ENCODE measurements around the gene STAP2.

DNA sequence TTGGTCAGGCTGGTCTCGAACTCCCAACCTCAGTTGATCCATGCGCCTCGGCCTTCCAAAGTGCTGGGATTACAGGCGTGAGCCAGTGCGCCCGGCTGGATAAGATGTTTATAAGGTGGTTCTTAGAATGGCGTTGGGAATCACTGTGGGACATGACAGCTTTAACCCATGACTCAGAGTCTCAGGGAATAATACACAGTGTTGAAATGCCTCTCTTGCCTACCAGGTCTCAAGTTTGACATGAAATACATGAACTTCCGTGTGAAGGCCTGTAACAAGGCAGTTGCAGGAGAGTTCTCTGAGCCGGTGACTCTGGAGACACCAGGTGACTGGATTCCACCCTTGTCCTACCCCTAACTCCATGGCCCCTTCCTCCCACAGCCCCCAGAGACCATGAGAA, 21.7 kb downstream of the STAP2 start:
- no peak for TF ChIP-seq CTCF (conservative IDR thresholded peaks at IDR 0.05 in 1 of 2, IDR thresholded peaks at IDR 0.05 in 1 of 2; ENCODE audit: extremely low read depth in 1 of 2, insufficient read depth in 1 of 2, low read depth in 1 of 2, low read length in 2 of 2)
- TF ChIP-seq EZH2 (IDR thresholded peaks at IDR 0.05; ENCODE audit: borderline replicate concordance, low read length) = no peak
